ENCODE results near the gene BRD7. TPM values are rescaled to one million over a fixed set of nuclear protein-coding genes. Genes with fewer than 3 reads are reported as not detected.

Gene BRD7
- total and polyA plus RNA-seq, 2 of the 13 experiments (the other 11 are each of a cell fraction or from before 2014, with no cell fraction given) = 82.3 to 149 TPM

DNA sequence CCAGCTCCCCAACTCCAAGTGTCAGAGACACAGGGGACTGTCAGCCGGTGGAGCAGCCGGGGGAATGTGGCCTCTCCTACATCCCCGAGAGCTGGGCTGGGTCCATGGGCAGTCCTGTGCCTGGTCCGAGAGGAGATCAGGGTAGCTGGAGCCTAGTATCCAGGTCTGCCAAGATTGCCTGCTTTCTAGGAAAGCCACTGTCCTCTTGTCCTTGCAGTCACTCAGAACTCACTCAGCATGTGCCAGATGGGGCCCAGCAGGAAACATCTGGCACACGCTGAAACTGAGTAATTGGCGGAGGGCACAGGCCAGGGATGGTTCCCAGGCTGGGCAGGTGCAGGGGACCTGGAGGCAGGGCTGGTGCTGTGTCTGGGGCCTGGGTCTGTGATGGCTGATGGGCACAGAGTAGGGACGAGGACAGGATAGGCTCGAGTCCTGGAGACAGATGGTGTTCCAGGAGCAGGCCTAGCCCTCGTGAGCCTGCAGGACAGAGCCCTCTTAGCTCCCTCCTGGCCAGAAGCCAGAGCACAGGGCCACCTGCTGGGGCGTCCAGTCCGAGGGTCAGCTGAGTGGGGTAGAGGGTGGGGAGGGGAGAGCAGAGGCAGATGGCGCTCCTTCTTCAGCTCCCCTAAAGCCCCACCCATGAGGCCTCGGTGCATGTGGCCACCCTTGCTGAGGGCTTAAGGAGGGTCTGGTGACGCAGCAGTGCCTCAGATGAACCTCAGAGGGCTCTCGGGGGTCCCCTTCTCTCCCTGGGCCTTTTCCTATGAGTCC is 71.3 kb downstream of the BRD7 start (continued):
- TF ChIP-seq, protein P1, sequence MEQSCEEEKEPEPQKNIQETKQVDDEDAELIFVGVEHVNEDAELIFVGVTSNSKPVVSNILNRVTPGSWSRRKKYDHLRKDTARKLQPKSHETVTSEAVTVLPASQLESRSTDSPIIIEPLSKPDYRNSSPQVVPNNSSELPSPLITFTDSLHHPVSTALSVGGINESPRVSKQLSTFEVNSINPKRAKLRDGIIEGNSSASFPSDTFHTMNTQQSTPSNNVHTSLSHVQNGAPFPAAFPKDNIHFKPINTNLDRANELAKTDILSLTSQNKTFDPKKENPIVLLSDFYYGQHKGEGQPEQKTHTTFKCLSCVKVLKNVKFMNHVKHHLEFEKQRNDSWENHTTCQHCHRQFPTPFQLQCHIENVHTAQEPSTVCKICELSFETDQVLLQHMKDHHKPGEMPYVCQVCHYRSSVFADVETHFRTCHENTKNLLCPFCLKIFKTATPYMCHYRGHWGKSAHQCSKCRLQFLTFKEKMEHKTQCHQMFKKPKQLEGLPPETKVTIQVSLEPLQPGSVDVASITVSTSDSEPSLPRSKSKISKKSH (CRISPR knock-in tag; IDR thresholded peaks at IDR 0.05; ENCODE audit: borderline replicate concordance) = no peak; the same call in 1 of the 2 replicates
- TF ChIP-seq, protein P2, sequence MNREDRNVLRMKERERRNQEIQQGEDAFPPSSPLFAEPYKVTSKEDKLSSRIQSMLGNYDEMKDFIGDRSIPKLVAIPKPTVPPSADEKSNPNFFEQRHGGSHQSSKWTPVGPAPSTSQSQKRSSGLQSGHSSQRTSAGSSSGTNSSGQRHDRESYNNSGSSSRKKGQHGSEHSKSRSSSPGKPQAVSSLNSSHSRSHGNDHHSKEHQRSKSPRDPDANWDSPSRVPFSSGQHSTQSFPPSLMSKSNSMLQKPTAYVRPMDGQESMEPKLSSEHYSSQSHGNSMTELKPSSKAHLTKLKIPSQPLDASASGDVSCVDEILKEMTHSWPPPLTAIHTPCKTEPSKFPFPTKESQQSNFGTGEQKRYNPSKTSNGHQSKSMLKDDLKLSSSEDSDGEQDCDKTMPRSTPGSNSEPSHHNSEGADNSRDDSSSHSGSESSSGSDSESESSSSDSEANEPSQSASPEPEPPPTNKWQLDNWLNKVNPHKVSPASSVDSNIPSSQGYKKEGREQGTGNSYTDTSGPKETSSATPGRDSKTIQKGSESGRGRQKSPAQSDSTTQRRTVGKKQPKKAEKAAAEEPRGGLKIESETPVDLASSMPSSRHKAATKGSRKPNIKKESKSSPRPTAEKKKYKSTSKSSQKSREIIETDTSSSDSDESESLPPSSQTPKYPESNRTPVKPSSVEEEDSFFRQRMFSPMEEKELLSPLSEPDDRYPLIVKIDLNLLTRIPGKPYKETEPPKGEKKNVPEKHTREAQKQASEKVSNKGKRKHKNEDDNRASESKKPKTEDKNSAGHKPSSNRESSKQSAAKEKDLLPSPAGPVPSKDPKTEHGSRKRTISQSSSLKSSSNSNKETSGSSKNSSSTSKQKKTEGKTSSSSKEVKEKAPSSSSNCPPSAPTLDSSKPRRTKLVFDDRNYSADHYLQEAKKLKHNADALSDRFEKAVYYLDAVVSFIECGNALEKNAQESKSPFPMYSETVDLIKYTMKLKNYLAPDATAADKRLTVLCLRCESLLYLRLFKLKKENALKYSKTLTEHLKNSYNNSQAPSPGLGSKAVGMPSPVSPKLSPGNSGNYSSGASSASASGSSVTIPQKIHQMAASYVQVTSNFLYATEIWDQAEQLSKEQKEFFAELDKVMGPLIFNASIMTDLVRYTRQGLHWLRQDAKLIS (CRISPR knock-in tag; IDR thresholded peaks at IDR 0.05) = no peak
- TF ChIP-seq DPF2 (CRISPR knock-in tag; IDR thresholded peaks at IDR 0.05; ENCODE audit: borderline replicate concordance, low read depth) = peak; percentile 16; the same call in 1 of the 2 replicates
- peak; percentile 40; the same call in 1 of the 2 replicates for TF ChIP-seq ZNF225 (CRISPR knock-in tag; IDR thresholded peaks at IDR 0.05)
- TF ChIP-seq ZNF430 (CRISPR knock-in tag; IDR thresholded peaks at IDR 0.05) = no peak
- TF ChIP-seq HDAC6 (IDR thresholded peaks at IDR 0.05; ENCODE audit: low read depth, low read length) = no peak
- TF ChIP-seq CHCHD3 (CRISPR knock-in tag; IDR thresholded peaks at IDR 0.05) = no peak
- no peak for TF ChIP-seq TEAD2 (CRISPR knock-in tag; IDR thresholded peaks at IDR 0.05)
- TF ChIP-seq, protein P3, sequence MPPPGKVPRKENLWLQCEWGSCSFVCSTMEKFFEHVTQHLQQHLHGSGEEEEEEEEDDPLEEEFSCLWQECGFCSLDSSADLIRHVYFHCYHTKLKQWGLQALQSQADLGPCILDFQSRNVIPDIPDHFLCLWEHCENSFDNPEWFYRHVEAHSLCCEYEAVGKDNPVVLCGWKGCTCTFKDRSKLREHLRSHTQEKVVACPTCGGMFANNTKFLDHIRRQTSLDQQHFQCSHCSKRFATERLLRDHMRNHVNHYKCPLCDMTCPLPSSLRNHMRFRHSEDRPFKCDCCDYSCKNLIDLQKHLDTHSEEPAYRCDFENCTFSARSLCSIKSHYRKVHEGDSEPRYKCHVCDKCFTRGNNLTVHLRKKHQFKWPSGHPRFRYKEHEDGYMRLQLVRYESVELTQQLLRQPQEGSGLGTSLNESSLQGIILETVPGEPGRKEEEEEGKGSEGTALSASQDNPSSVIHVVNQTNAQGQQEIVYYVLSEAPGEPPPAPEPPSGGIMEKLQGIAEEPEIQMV (CRISPR knock-in tag; IDR thresholded peaks at IDR 0.05; ENCODE audit: low read depth) = no peak; the same call in 1 of the 2 replicates
- peak; percentile 26; the same call in 1 of the 2 replicates for TF ChIP-seq ETV5 (CRISPR knock-in tag; IDR thresholded peaks at IDR 0.05; ENCODE audit: borderline replicate concordance)
- TF ChIP-seq, protein P4, sequence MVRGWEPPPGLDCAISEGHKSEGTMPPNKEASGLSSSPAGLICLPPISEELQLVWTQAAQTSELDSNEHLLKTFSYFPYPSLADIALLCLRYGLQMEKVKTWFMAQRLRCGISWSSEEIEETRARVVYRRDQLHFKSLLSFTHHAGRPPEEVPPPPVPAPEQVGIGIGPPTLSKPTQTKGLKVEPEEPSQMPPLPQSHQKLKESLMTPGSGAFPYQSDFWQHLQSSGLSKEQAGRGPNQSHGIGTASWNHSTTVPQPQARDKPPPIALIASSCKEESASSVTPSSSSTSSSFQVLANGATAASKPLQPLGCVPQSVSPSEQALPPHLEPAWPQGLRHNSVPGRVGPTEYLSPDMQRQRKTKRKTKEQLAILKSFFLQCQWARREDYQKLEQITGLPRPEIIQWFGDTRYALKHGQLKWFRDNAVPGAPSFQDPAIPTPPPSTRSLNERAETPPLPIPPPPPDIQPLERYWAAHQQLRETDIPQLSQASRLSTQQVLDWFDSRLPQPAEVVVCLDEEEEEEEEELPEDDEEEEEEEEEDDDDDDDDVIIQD (CRISPR knock-in tag; IDR thresholded peaks at IDR 0.05; ENCODE audit: low read depth) = no peak
- TF ChIP-seq ZMYM4 (CRISPR knock-in tag; IDR thresholded peaks at IDR 0.05) = peak; percentile 43; the same call in 1 of the 2 replicates
- no peak for TF ChIP-seq HOXA7 (CRISPR knock-in tag; IDR thresholded peaks at IDR 0.05)
- peak; percentile 17 for TF ChIP-seq KMT2A (CRISPR knock-in tag; IDR thresholded peaks at IDR 0.05)
- TF ChIP-seq, protein P5, sequence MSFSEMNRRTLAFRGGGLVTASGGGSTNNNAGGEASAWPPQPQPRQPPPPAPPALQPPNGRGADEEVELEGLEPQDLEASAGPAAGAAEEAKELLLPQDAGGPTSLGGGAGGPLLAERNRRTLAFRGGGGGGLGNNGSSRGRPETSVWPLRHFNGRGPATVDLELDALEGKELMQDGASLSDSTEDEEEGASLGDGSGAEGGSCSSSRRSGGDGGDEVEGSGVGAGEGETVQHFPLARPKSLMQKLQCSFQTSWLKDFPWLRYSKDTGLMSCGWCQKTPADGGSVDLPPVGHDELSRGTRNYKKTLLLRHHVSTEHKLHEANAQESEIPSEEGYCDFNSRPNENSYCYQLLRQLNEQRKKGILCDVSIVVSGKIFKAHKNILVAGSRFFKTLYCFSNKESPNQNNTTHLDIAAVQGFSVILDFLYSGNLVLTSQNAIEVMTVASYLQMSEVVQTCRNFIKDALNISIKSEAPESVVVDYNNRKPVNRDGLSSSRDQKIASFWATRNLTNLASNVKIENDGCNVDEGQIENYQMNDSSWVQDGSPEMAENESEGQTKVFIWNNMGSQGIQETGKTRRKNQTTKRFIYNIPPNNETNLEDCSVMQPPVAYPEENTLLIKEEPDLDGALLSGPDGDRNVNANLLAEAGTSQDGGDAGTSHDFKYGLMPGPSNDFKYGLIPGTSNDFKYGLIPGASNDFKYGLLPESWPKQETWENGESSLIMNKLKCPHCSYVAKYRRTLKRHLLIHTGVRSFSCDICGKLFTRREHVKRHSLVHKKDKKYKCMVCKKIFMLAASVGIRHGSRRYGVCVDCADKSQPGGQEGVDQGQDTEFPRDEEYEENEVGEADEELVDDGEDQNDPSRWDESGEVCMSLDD (CRISPR knock-in tag; IDR thresholded peaks at IDR 0.05; ENCODE audit: borderline replicate concordance) = 0 out of 2 replicates have a peak, but pooled peaks have one; percentile 56
- TF ChIP-seq ZNF44 (CRISPR knock-in tag; IDR thresholded peaks at IDR 0.05) = no peak
- TF ChIP-seq HMG20A (CRISPR knock-in tag; IDR thresholded peaks at IDR 0.05; ENCODE audit: borderline replicate concordance) = no peak

Measured in HepG2 (cell line).